Type B pancreatic cell (in vitro differentiated cells): Measurements from ENCODE around the gene CNTRL. TPM values are rescaled to one million over a fixed set of nuclear protein-coding genes. Genes with fewer than 3 reads are reported as not detected.

Experiments used
- DNase-seq: peaks from one replicate; pipeline ENCODE4 v3.0.0; 2021; ENCODE audit warnings: mixed read lengths; ENCODE audit not compliant: unreplicated experiment; ENCODE audit errors: extremely low spot score
- H3K27ac Mint-ChIP-seq: 2 replicates; pipeline ENCODE4 v1.8.0; 2021; ENCODE audit warnings: mild to moderate bottlenecking, mixed read lengths
- H3K27me3 Mint-ChIP-seq: 2 replicates; pipeline ENCODE4 v1.8.0; 2021; ENCODE audit warnings: mixed read lengths
- H3K36me3 Mint-ChIP-seq: 2 replicates; pipeline ENCODE4 v1.8.0; 2021; ENCODE audit warnings: mixed read lengths
- H3K4me1 Mint-ChIP-seq: one replicate; pipeline ENCODE4 v1.8.0; 2021; ENCODE audit warnings: mixed read lengths; ENCODE audit not compliant: unreplicated experiment
- H3K4me3 Mint-ChIP-seq: 2 replicates; pipeline ENCODE4 v1.8.0; 2021; ENCODE audit warnings: mild to moderate bottlenecking, mixed read lengths
- H3K9me3 Mint-ChIP-seq: 2 replicates; pipeline ENCODE4 v1.8.0; 2021; ENCODE audit warnings: mixed read lengths
- total RNA-seq: library from RNA; stranded (reverse); gene quantifications from 2 replicates; pipeline ENCODE4 v1.2.1, GENCODE V29; 2021; ENCODE audit warnings: low replicate concordance
- TF ChIP-seq, protein P1 (sequence below): fragments of 200-600 bp; sonication (generic); conservative IDR thresholded peaks from 2 replicates; pipeline ENCODE4 v1.5.0; 2021; ENCODE audit warnings: antibody characterized with exemption, mild to moderate bottlenecking

CNTRL gene
- total RNA-seq, 1 donor from 2014 or later = 20.9 TPM

DNA sequence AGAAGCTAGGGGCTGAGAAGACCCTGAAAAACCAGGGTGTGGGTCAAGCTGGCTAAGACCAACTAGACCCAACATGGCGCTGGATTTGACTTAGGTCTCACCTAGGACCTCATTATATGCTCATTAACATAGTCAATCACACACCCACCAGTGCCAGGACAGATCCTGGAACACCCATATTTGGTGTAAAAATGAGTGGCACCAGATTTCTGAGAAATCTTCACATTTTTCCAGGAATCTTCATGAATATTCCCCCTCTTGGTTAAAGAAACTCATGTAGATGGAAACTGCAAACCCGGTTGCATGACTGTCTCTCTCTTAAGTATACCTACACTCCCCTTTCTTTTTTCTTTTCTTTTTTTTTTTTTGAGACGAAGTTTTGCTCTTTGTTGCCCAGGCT, 144.8 kb downstream of the CNTRL start:
- no peak overlapping the region for H3K4me3 Mint-ChIP-seq
- H3K27ac Mint-ChIP-seq = no peak overlapping the region
- H3K9me3 Mint-ChIP-seq = no peaks in the 10 kb centered on the region
- H3K4me1 Mint-ChIP-seq = no peaks in the 10 kb centered on the region
- TF ChIP-seq, protein P1, sequence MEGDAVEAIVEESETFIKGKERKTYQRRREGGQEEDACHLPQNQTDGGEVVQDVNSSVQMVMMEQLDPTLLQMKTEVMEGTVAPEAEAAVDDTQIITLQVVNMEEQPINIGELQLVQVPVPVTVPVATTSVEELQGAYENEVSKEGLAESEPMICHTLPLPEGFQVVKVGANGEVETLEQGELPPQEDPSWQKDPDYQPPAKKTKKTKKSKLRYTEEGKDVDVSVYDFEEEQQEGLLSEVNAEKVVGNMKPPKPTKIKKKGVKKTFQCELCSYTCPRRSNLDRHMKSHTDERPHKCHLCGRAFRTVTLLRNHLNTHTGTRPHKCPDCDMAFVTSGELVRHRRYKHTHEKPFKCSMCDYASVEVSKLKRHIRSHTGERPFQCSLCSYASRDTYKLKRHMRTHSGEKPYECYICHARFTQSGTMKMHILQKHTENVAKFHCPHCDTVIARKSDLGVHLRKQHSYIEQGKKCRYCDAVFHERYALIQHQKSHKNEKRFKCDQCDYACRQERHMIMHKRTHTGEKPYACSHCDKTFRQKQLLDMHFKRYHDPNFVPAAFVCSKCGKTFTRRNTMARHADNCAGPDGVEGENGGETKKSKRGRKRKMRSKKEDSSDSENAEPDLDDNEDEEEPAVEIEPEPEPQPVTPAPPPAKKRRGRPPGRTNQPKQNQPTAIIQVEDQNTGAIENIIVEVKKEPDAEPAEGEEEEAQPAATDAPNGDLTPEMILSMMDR = no peak
- H3K36me3 Mint-ChIP-seq = no peaks in the 10 kb centered on the region
- no peak for DNase-seq
- no peaks in the 10 kb centered on the region for H3K27me3 Mint-ChIP-seq

DNA sequence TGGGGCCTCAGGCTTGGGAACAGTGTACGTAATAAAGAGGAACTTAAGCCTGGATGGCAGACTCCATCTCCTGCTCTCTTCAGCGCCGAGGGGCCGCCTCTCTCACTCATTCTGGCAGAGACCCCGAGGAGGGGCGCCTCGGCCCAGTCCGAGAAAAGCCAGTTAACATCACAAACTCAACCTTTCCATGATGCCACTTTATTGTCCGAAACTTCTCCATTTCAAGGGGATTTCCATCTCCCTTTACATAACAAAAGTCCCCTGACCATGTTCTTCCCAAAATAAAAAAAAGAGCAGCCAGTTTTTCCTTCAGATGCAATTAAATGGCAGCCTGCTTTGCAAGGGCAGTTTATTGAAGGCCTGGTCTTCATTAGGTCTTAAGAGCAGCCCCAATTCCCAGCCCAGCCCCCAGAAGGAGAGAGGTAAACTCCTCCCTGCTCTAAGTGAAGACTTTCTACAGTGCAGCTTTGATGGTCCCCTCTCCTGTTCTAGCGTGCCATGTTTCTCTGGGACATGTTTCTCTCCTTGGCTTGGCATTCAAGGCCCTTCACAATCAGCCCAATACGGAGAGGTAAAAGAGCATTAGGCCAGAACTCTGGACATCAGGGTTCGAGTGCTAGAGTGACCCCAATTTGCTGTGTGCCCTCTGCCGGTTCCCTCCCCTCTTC, 146.4 kb downstream of the CNTRL start:
- Mint-ChIP-seq H3K9me3 (no peaks in the 10 kb centered on the region), H3K4me1 (no peaks in the 10 kb centered on the region), H3K36me3 (no peaks in the 10 kb centered on the region), H3K4me3 (no peak overlapping the region), H3K27ac (no peak overlapping the region), H3K27me3 (no peaks in the 10 kb centered on the region)
- no peak for DNase-seq
- TF ChIP-seq, protein P1 = no peak

DNA sequence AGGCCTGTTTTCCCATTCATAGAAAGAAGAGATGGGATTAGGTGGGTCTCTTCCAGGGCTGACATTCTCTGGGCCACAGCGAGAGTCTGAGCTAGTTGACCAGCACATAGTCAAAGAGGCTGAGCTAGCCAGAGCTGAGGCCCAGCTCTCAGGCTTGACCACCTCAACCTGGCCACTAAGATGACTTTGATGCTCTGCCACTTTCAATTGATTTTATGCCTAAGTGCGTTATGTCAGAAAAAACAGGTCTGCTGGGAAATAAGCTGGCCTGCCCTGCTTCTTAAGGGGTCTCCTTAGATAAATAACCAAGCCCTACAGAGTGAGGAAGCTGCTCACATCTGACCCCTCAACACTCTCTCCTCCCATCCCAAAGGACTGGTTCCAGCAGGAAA, 146.9 kb downstream of the CNTRL start:
- Mint-ChIP-seq H3K9me3 (no peaks in the 10 kb centered on the region), H3K27ac (no peak overlapping the region), H3K4me3 (no peak overlapping the region), H3K4me1 (no peaks in the 10 kb centered on the region), H3K36me3 (no peaks in the 10 kb centered on the region), H3K27me3 (no peaks in the 10 kb centered on the region)
- DNase-seq = no peak
- TF ChIP-seq, protein P1 = no peak

DNA sequence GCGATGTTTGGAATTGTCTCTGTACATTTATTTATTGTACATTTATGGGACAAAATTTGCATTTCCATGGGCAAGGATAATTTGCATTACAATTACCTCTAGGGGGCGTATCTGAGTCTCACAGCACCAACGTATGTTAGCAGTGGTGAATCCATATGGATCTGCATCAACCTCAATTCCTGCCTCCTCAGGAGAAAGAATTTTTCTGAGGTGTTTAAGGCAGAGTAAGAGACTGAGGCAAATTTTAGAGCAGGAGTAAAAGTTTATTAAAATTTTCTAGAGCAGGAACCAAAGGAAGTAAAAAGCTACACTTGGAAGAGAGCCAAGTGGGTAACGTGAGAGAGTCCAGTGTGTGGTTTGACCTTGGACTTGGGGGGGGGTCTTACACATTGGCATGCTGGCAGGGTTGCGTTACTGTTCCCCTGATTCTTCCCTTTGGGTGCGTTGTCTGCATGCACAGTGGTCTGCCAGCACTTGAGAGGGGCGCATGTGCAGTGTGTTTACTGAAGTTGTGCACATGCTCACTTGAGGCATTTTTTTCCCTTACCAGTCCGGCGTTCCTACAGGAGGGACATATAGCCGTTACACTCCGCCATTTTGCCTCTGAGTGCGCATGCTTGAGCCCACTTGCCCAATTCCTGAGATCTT, 147.9 kb downstream of the CNTRL start:
- Mint-ChIP-seq H3K9me3 (no peaks in the 10 kb centered on the region), H3K27ac (no peak overlapping the region), H3K4me3 (no peak overlapping the region), H3K36me3 (no peaks in the 10 kb centered on the region), H3K27me3 (no peaks in the 10 kb centered on the region), H3K4me1 (no peaks in the 10 kb centered on the region)
- DNase-seq = no peak
- TF ChIP-seq, protein P1 = peak; percentile 80

DNA sequence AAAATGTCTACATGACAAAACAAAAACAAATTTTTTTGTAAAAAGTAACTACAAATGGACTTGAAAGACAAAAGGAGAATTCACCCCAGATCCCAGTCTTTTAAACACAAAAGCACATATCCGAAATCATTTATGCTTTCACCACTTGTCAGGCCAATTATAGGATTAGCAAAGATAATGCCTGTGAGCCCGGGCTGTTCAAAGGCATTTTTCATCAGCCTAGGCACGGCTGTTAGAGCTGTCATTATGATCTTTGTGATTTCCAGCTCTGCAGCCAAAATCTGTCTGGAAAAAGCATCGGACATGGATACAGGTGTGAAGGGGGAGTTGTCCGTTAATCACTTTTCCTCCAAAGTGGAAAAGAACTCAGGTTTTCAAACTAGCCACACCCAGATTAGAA, 150.5 kb downstream of the CNTRL start:
- no peaks in the 10 kb centered on the region for H3K27me3 Mint-ChIP-seq
- H3K9me3 Mint-ChIP-seq = no peaks in the 10 kb centered on the region
- H3K27ac Mint-ChIP-seq = no peak overlapping the region
- no peak for DNase-seq
- H3K36me3 Mint-ChIP-seq = no peaks in the 10 kb centered on the region
- no peak overlapping the region for H3K4me3 Mint-ChIP-seq
- H3K4me1 Mint-ChIP-seq = no peaks in the 10 kb centered on the region
- TF ChIP-seq, protein P1 = no peak
